Raji (cell line): ENCODE measurements around the gene GPRC6A.

ENCODE experiments used
- POLR2A ChIP-seq: IDR thresholded peaks from 2 replicates; pipeline ENCODE4 v1.6.1; 2011; ENCODE audit warnings: low read depth, low read length, control low read depth; ENCODE audit not compliant: insufficient read depth

GPRC6A gene

DNA sequence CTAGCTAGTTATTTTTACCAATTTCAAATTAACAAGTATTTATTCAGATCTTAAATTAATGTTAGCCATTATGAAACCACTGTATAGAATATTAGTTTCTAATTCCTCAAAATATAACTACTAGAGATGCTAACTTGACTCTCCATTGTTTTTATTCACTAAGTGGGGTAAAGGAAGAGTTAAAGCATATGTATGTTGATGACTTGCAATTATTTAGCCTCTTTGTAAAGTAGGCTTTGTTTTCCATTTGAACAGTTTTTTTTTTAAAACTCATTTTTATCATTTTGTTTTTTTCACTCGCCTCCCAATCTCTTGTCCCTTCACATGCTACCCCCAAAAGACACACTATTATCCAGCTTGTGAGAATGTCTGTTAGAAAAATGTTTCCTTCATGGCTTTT, 66.6 kb downstream of the GPRC6A start:
- TF ChIP-seq POLR2A = no peak

DNA sequence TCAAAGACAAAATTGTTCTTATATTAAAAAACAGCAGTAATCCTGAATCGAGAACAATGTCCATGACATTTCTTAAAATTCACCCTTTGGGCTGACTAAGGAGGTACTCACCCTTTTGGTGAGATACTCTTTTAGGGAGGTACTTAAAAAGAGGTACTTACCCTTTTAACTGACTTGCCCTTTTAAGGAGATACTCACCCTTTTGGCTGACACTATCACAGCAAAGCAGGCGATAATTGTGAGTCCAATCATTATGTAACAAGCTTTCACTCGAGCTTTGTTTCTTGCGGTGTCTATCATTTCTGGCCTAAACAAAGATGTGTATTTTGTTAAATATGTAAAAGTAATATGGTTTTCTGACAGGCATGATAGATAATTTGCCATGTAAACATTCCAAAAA, 67.1 kb downstream of the GPRC6A start:
- TF ChIP-seq POLR2A = no peak

DNA sequence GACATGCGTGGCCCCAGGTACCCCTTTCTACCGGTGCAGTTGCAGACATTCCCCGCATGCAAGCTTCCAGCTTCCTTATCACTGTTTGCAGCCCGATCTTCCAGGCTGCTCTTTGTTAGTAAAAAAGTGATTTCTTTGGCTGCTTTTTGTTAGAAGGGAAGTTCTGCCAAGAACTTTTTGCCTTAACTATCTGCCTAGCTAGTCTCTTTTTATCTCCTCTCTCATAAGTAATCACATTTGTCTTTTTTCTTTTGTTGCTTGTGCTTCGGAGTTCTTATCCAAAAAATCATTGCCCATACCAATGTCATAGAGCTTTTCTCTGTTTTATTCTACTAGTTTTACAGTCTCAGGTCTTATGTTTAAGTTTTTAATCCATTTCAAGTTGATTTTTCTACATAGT, 83.7 kb downstream of the GPRC6A start:
- TF ChIP-seq POLR2A = no peak
